HG02884 (cell line): ENCODE measurements around the gene QRICH2.
"Not testable (repeated sequence)": the region's sequence is repeated elsewhere in the genome, so short reads cannot be mapped to it uniquely, and the experiment has no call there.

Experiments
- ATAC-seq: cut with Tn5 transposase; IDR thresholded peaks from one replicate; pipeline ENCODE4 v1.9.1; 2021; ENCODE audit warnings: mild to moderate bottlenecking, moderate library complexity; ENCODE audit not compliant: unreplicated experiment

QRICH2 gene, protein sequence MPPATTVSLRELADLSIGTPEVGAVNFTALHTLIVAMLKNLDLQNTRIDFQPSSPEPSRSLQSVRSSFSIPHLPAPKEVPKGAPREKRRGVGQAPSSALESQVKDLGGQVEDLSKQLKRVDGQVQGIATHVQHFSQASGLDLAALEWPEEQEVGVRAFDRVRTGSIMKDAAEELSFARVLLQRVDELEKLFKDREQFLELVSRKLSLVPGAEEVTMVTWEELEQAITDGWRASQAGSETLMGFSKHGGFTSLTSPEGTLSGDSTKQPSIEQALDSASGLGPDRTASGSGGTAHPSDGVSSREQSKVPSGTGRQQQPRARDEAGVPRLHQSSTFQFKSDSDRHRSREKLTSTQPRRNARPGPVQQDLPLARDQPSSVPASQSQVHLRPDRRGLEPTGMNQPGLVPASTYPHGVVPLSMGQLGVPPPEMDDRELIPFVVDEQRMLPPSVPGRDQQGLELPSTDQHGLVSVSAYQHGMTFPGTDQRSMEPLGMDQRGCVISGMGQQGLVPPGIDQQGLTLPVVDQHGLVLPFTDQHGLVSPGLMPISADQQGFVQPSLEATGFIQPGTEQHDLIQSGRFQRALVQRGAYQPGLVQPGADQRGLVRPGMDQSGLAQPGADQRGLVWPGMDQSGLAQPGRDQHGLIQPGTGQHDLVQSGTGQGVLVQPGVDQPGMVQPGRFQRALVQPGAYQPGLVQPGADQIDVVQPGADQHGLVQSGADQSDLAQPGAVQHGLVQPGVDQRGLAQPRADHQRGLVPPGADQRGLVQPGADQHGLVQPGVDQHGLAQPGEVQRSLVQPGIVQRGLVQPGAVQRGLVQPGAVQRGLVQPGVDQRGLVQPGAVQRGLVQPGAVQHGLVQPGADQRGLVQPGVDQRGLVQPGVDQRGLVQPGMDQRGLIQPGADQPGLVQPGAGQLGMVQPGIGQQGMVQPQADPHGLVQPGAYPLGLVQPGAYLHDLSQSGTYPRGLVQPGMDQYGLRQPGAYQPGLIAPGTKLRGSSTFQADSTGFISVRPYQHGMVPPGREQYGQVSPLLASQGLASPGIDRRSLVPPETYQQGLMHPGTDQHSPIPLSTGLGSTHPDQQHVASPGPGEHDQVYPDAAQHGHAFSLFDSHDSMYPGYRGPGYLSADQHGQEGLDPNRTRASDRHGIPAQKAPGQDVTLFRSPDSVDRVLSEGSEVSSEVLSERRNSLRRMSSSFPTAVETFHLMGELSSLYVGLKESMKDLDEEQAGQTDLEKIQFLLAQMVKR (N-terminal part only)

DNA sequence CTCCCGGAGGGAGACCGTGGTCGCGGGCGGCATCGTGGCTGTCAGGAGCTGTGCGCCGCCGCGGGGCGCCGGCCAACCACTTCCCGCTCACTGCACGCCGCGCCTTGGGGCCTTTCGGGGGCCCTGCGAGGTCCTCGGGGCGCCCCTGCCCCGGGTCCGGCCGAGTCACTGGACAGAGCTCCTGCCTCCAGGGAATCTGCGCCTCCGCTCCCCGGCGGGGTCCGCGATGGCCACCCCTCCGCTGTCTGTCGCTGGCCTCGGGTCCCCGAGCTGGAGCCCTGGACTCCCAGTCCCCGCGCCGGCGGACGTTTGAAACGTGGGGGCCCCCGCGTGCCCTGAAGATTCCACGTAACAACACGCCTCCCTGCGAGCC is at the start of gene QRICH2:
Gene QRICH2, minus strand, starts transcription at position 311 of the 373 bp plus-strand sequence. Its CDS starts 278 bp downstream, at position 33.
- no peak for ATAC-seq

DNA sequence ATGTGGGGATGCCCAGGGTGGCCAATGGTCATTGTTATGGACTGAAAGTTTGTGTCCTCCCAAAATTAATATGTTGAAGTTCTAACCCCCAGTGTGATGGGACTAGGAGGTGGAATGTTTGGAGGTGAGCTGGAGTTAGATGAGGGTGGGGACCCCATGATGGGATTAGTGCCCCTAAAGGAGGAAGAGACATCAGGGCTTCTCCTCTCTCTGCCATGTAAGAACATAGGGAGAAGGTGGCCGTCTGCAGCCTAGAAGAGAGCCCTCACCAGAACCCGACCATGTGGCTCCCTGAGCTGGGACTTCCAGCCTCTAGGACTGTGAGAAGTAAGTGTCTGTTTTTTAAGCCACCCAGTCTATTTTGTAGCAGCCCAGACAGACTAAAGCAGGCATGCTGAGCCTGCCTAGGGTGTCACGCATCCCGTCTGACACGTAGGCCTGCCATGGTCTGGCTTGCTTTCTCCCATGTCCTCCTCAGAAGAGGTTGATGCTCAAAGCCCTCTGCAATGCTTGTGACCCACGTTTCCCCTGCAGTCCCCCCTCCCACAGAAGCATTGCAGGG is 49.6 kb upstream of the QRICH2 start:
- ATAC-seq: no peak

DNA sequence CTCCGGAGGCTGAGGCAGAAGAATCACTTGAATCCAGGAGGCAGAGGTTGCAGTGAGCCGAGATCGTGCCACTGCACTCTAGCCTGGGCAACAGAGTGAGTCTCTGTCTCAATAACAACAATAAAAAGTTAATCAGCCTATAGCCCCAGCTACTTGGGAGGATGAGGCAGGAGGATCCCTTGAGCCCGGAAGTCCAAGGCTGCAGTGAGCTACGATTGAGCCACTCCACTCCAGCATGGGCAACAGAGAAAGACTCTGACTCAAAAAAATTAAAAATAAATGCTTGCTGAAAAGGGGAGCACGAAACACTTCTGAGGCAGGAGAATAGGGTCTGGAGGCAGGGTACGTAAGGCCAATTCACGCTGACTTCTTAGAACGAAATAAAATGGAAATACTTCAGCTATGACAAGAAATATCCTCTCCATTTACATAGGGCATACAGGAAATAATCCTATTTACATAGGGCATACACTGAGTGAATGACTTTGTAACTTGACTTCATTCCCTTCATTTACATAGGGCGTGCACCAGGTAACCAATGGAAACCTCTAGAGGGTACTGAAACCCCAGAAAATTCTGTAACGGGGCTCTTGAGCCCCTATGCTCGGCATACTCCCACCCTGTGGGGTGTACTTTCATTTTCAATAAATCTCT is 48.9 kb upstream of the QRICH2 start:
- ATAC-seq: no peak

DNA sequence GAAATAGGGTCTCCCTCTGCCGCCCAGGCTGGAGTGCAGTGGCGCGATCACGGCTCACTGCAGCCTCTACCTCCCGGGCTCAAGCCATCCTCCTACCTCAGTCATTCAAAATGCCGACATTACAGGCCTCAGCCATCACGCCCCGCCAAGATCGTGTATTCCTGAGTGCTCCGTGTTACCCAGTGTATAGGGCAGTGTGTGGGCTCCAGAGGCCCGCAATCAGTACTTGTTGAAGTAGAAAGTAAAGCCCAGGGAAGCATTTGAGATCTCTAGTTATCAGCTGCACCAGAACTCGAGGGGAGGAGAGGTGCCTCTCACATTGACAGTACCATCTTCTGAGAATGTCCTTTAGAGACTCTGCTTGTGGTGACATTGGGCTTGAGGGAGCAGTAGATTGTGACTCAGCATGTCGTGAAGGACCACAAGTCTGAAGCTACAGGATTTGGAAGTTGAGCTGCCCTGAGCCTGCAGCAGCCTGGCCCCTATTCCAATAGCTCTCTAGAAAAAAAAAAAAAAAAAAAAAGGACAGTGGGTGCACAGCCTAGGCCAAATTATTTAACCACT is 46.8 kb upstream of the QRICH2 start:
- ATAC-seq: no peak

DNA sequence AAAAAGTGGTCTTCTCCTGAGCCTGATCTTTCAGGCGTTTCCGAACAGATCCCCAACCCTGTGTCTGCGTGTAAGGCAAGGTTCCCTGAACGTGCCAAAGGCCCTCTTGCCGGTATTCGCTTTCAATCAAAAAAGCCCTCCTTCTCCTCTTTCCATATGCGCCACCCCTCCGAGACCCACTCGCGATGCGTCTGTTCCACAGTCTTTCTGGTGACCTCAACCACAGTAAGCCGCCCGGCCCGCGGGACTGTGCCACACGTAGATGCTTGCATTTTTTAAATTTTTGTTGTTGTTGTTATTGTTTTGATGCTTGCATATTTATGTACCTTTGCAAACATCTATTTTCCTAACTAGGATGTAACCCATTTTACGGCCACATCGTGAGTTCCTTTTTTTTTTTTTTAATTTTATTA is 46.2 kb upstream of the QRICH2 start:
- ATAC-seq: no peak

DNA sequence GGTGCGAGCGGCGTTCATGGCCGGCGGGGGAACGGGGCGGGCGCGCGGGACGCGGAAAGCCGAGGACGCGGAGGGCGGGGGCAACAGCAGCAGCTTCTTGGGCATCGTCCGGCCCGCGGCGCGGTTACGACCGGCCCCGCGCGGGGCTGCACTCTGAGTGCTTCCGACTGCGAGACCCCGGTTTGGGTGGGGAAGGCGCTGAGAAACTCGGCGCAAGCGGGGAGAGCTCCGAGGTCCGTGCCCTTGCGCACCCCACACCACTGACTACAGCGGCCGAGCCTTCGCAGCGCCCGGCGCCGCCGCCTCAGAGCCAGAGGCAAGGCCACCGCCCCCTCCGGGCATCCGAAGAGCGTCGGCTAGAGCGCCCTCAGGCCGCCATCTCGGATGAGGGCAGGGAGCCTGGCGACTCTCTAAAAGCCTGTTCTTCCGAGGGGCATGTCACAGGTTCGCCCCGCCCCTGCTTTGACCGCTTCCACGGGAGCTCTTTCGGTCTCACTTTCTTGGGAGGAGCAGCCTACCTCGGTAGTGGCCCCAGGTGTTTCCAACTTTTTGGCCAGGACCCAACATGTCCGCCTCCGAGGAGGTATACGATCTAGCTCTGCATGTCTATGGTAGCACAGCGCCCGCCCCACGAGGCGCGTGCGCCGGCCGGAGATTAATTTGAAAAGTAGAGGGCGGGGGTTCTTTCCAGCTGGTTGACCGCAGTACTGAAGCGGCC is 45.7 kb upstream of the QRICH2 start, which contains the start of gene PRPSAP1:
Gene PRPSAP1, minus strand, starts transcription at position 318 of the 718 bp plus-strand sequence. Its CDS starts 213 bp downstream, at position 105.
- peak; percentile 82 for ATAC-seq

DNA sequence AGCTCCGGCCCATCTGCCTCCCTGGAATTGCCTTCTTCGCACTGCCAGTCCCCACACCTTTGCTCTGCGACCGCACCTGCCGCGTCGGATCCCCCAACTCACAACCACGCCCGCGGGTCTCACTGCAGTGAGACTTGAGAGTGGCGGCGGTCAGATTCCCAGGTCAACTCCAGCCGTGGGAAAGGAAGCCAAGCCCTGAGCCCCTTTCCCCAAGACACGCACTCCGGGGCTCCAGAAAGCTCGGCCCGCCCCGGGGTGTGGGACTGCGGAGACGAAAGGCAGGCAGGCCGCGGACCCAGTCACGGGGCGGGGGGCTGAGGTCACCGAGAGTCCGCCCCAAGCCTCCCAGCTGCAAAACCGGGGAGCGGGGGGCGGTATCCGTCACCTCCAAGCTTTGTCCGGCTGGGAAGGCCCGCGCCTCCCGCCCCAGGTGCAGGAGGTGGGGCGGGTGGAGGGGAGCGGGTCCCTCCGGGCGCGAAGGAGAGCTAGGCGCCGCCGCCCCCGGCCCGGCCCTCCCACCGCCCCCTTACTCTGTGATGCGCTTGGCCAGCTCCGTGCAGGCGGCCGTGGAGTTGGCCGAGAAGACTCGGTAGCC is 45.0 kb upstream of the QRICH2 start:
- peak; percentile 13 for ATAC-seq

DNA sequence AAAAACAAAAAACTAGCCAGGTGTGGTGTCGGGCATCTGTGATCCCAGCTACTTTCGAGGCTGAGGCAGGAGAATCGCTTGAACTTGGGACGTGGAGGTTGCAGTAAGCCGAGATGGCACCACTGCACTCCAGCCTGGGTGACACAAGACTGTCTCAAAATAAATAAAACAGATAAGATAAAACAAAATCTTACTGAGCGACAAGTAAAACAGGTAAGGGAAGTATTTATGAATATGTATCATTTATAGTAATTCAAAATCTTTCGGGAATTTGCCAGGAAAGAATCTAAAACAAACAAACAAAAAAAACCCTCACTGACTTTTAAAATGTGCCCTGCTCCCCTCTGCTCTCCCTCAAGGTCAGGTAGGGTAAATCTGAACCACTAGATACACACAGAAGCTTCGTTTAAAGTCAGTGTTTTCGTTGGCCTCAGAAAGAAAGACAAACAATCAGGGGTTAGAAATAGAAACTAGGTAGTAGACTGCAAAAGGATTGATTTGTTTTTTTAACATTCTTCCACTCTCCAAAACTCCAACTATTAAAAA is 43.5 kb upstream of the QRICH2 start:
- ATAC-seq: no peak

DNA sequence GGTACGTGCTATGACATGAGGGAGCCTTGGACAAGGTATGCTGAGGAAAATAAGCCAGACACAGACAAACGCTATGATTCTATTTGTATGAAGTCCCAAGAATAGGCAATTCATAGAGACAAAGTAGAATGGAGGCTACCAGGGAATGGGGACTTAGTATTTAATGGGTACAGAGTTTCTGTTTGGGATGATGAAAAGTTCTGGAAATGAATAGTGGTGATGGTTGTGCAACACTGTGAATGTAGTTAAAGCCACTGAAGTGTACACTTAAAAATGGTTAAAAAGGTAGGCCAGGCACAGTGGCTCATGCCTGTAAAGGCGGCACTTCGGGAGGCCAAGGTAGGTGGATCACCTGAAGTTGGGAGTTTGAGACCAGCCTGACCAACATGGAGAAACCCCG is 42.4 kb upstream of the QRICH2 start:
- ATAC-seq: no peak

DNA sequence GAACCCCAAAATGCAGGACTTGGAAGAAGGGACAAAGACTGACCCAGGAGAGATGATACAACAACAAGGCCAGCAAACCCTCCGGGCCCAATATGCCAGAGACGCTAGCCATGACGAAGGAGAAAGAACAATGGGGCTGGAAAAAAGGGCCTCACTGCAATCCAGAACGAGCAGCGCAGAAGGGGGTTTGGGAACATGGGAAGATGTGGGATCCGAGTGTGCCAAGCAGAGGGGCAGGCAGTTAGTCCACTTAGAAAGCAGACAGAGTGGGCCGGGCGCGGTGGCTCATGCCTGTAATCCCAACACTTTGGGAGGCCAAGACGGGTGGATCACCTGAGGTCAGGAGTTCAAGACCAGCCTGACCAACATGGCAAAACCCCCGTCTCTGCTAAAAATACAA is 38.9 kb upstream of the QRICH2 start:
- ATAC-seq: not testable (repeated sequence)

DNA sequence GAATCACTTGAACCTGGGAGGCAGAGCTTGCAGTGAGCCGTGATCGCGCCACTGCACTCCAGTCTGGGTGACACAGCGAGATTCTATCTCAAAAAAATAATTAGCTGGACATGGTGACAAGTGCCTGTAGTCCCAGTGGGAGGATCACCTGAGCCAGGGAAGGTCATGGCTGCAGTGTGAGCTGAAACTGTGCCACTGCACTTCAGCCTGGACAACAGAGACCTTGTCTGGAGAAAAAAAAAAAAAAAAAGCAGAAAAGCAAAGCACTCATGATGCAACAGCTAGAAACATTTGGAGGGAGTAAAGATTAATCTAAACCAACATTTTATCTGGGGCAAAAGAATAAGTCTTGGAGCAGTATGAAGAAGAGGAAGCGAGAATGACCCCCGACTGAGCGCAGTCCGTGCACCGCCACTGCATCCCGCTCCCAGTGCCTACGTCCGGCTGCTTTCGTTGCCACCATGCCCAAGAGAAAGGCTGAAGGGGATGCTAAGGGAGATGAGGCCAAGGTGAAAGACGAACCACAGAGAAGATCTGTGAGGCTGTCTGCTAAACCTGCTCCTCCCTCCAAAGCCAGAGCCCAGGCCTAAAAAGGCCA is 37.4 kb upstream of the QRICH2 start:
- no peak for ATAC-seq

DNA sequence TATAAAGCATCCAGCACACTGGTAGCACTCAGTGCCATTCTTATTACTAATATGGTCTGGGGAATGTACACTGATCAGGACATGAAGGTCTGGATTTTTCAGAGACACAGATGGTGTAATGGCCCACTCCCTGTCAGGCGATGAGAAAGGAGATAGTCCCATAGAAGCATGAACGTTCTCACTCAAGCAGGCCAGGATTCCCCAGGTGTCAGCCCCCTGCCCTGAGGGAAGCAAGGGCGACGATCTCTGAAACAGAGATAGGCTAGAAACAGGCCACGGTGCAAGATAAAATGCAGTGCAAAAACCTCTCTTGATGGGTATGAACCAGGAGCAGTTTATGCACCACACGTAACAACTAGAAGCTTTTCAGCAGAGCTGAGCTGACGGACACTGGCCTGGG is 35.0 kb upstream of the QRICH2 start:
- no peak for ATAC-seq

DNA sequence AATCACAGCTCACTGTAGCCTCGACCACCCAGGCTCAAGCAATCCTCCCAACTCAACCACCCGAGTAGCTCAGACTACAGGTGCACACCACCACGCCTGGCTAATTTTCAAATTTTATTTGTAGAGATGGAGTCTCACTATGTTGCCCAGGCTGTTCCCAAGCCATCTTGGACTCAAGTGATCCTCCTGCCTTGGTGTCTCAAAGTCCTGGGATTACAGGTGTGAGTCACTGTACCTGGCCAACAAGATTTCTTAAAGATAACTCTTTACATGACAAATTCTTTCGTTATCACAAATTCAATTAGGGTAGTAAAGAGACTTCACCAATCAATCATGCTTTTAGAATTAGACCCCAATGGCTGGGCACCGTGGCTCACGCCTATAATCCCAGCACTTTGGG is 33.2 kb upstream of the QRICH2 start:
- no peak for ATAC-seq

DNA sequence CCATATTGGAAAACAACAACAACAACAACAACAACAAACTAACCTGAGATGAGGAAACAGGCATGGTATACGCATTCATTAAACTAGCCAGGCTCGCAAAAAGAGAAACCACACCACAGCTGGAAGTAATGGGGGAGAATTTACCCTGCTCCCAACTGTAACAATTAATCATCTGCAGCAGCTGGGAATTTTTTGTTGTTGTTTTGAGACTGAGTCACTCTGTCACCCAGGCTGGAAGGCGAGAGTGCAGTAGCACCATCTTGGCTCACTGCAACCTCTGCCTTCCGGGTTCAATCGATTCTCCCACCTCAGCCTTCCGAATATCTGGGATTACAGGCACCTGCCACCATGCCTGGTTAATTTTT is 29.3 kb upstream of the QRICH2 start:
- no peak for ATAC-seq

DNA sequence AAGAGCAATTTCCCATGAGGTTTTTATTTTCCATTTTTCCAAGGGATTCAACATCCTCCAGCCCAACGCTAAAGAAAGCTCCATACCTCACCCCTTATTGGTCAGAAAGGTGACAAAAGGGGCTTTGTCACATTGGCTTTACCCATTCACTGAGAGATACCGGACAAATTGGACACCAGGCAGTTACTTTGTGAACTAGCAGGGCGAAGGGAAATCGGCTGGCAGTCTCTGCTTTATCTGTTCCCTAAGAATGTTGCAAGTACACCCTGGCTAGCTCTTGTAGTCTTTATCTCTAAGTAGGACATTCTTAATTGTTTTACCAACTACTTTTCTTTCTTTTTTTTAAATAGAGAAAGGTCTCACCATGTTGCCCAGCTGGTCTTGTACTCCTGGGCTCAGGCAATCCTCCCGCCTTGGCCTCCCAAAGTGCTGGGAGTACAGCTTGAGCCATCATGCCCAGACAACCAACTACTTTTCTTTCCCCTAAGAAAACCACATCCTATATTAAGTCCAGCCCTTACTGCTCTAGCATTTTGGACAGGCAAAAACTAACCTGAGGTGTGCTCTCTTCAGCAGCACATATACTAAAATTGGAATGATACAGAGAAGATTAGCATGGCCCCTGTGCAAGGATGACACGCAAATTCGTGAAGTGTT is 28.8 kb upstream of the QRICH2 start:
- ATAC-seq: no peak

DNA sequence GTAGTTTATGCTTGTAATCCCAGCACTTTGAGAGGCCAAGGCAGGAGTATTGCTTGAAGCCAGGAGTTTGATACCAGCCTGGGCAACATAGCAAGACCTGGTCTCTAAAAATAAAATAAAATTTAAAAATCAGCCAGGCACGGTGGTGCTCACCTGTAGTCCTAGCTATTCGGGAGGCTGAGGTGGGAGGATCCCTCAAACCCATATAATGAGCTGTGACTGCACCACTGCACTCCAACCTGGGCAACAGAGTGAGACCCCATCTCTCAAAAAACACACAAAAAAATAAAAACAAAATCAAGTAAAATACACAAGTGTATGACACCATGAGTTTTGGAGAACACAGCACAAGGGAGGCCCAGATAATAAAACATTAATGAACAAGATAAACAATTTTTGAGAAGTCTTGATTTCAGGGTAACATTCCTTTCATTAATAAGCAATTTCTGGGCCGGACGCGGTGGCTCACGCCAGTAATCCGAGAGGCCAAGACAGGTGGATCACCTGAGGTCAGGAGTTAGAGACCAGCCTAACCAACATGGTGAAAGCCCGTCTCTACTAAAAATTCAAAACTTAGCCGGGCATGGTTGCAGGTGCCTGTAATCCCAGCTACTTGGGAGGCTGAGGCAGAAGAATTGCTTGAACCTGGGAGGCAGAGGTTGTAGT is 27.8 kb upstream of the QRICH2 start:
- ATAC-seq: no peak
